Neuronal stem cell (in vitro differentiated cells): ENCODE data around the gene YPEL4.

ENCODE experiments used
- DNase-seq: peaks from one replicate; pipeline ENCODE4 v3.0.0-alpha.2; 2013; ENCODE audit warnings: low spot score
- H2AFZ ChIP-seq: one replicate; pipeline ENCODE4 v1.6.1; 2013; ENCODE audit warnings: mild to moderate bottlenecking, low read length, inconsistent platforms
- H2AK5ac ChIP-seq: 2 replicates; pipeline ENCODE4 v1.6.1; 2013; ENCODE audit warnings: low read depth, mild to moderate bottlenecking, inconsistent platforms, low read length, moderate library complexity, mixed read lengths
- H2BK120ac ChIP-seq: 2 replicates; pipeline ENCODE4 v1.6.1; 2013; ENCODE audit warnings: low read depth, mild to moderate bottlenecking, inconsistent platforms, low read length, moderate library complexity, mixed read lengths
- H2BK12ac ChIP-seq: one replicate; pipeline ENCODE4 v1.6.1; 2013; ENCODE audit warnings: low read length, inconsistent platforms
- H2BK15ac ChIP-seq: 2 replicates; pipeline ENCODE4 v1.6.1; 2013; ENCODE audit warnings: mild to moderate bottlenecking, low read length, inconsistent platforms, mixed read lengths
- H2BK5ac ChIP-seq: one replicate; pipeline ENCODE4 v1.6.1; 2013; ENCODE audit warnings: inconsistent platforms, mild to moderate bottlenecking, low read length, moderate library complexity
- H3K14ac ChIP-seq: one replicate; pipeline ENCODE4 v1.6.1; 2013; ENCODE audit warnings: low read length, inconsistent platforms
- H3K18ac ChIP-seq: 2 replicates; pipeline ENCODE4 v1.6.1; 2013; ENCODE audit warnings: low read length, inconsistent platforms
- H3K23ac ChIP-seq: 2 replicates; pipeline ENCODE4 v1.6.1; 2013; ENCODE audit warnings: low read depth, mild to moderate bottlenecking, mixed read lengths, low read length, inconsistent platforms; ENCODE audit not compliant: poor library complexity
- H3K27ac ChIP-seq: replicated peaks from 3 replicates; pipeline ENCODE4 v1.5.1; 2013; ENCODE audit warnings: low read length, inconsistent platforms
- H3K27me3 ChIP-seq, 3 experiments: 2 replicates each; pipeline ENCODE4 v1.6.1; 2013; ENCODE audit warnings: low read length in 3 of 3, mild to moderate bottlenecking in 2 of 3, inconsistent platforms in 1 of 3, low read depth in 1 of 3, mixed read lengths in 1 of 3, moderate library complexity in 1 of 3; ENCODE audit not compliant: control insufficient read depth in 3 of 3, insufficient read depth in 3 of 3
- H3K36me3 ChIP-seq, 2 donors: replicated peaks in 1 of 2; 2 replicates each; pipeline ENCODE4 v1.6.1; 2013; ENCODE audit warnings: low read length in 2 of 2; ENCODE audit not compliant: control insufficient read depth in 2 of 2, insufficient read depth in 2 of 2
- H3K4ac ChIP-seq: 2 replicates; pipeline ENCODE4 v1.6.1; 2013; ENCODE audit warnings: inconsistent platforms, mild to moderate bottlenecking, low read length, moderate library complexity
- H3K4me1 ChIP-seq, 2 donors: 1 replicate in 1 of 2; 2 replicates in 1 of 2; pipeline ENCODE4 v1.6.1; 2013; ENCODE audit warnings: low read length in 2 of 2, low read depth in 1 of 2; ENCODE audit not compliant: control insufficient read depth in 2 of 2, insufficient read depth in 1 of 2
- H3K4me2 ChIP-seq: one replicate; pipeline ENCODE4 v1.6.1; 2013; ENCODE audit warnings: mild to moderate bottlenecking, low read length, inconsistent platforms; ENCODE audit not compliant: insufficient read depth, poor library complexity, severe bottlenecking
- H3K4me3 ChIP-seq, 2 donors: 2 replicates each; pipeline ENCODE4 v1.5.1; 2013; ENCODE audit warnings: low read length in 2 of 2, mild to moderate bottlenecking in 2 of 2, inconsistent platforms in 1 of 2, moderate library complexity in 1 of 2
- H3K79me1 ChIP-seq: one replicate; pipeline ENCODE4 v1.6.1; 2013; ENCODE audit warnings: low read depth, mild to moderate bottlenecking, inconsistent platforms, low read length, moderate library complexity
- H3K9ac ChIP-seq: one replicate; pipeline ENCODE4 v1.6.1; 2013; ENCODE audit warnings: mild to moderate bottlenecking, low read depth, low read length, inconsistent platforms; ENCODE audit not compliant: poor library complexity
- H3K9me3 ChIP-seq, 2 donors: replicated peaks in 1 of 2; 2 replicates each; pipeline versions ENCODE3 to v1.6.1; 2013; ENCODE audit warnings: low read length in 2 of 2, mild to moderate bottlenecking in 2 of 2, inconsistent platforms in 1 of 2, low read depth in 1 of 2, mixed read lengths in 1 of 2, moderate library complexity in 1 of 2; ENCODE audit not compliant: control insufficient read depth in 2 of 2, insufficient read depth in 1 of 2
- H4K8ac ChIP-seq: one replicate; pipeline ENCODE4 v1.6.1; 2013; ENCODE audit warnings: low read depth, mild to moderate bottlenecking, inconsistent platforms, low read length, moderate library complexity
- H4K91ac ChIP-seq: one replicate; pipeline ENCODE4 v1.6.1; 2013; ENCODE audit warnings: low read length, low read depth, mild to moderate bottlenecking, inconsistent platforms; ENCODE audit not compliant: poor library complexity
- WGBS, 2 donors: extraction: QIAGEN DNeasy Blood & Tissue Kit; methylation state at CpG; one replicate each; pipeline ENCODE4 v1.1.7; 2013; ENCODE audit warnings: missing lambda C conversion rate in 2 of 2, mixed read lengths in 1 of 2; ENCODE audit not compliant: insufficient read length in 2 of 2, insufficient replicate concordance in 1 of 2; ENCODE audit errors: extremely low coverage in 2 of 2; 5-methylcytosine and 5-hydroxymethylcytosine counted together

YPEL4 gene

DNA sequence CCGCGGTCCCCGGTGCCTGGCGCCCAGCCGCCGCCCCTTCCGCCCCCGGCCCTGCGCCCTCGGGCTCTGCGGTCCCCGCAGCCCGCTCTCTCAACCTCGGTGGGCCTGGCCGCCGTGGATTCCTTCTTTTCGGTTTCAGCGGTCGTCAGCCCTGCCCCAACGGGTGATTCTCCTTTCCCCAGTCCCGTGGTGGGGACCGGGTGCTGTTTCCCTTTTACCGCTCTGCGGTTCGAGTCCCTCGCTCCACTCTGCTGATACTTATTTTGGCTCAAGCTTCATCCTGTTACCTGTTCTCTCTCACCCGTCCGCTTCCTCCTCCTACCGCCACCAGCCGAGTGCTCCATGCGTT is 18.7 kb upstream of the YPEL4 start:
- peaks cover 4% of the 10 kb centered on the region for H3K79me1 ChIP-seq
- no peaks in the 10 kb centered on the region for H3K9me3 ChIP-seq
- peak overlapping the region; percentile 97 for H3K27ac ChIP-seq
- H3K4me1 ChIP-seq, result peaks cover 0 to 4% of the 10 kb centered on the region in 2 donors
- peak overlapping the region; percentile 99 for H3K23ac ChIP-seq
- peaks cover 12 to 26% of the 10 kb centered on the region in 2 donors for H3K36me3 ChIP-seq
- H3K27me3 ChIP-seq, result no peaks in the 10 kb centered on the region
- H3K14ac ChIP-seq, result no peak overlapping the region
- peak overlapping the region; percentile 87 for H3K9ac ChIP-seq
- H2BK12ac ChIP-seq, result no peak overlapping the region
- peak overlapping the region; percentile 71 for H3K4me2 ChIP-seq
- H4K91ac ChIP-seq, result no peak overlapping the region
- peak overlapping the region; percentile 82 to 83 for H3K4me3 ChIP-seq
- no peak overlapping the region for H2BK120ac ChIP-seq
- H2AFZ ChIP-seq, result peak overlapping the region; percentile 82
- H2AK5ac ChIP-seq, result peak overlapping the region; percentile 71
- no CpG with 5 or more reads among the region's 31 CpGs for WGBS, 2 donors
- H2BK5ac ChIP-seq, result peak overlapping the region; percentile 95
- no peak overlapping the region for H4K8ac ChIP-seq
- peak overlapping the region; percentile 75 for H2BK15ac ChIP-seq
- H3K4ac ChIP-seq, result peak overlapping the region; percentile 26
- no peak for DNase-seq
- H3K18ac ChIP-seq, result peak overlapping the region; percentile 98

- H3K4me2 ChIP-seq, result peak within 1 kb of the TSS; percentile 84
- peaks cover 4% of the 10 kb centered on the region for H3K79me1 ChIP-seq
- no peak within 1 kb of the TSS for H2BK12ac ChIP-seq
- no peaks in the 10 kb centered on the region for H3K27me3 ChIP-seq
- peak within 1 kb of the TSS; percentile 26 for H3K4ac ChIP-seq
- H3K9me3 ChIP-seq, result no peaks in the 10 kb centered on the region
- H4K91ac ChIP-seq, result no peak within 1 kb of the TSS
- H2BK5ac ChIP-seq, result peak within 1 kb of the TSS; percentile 95
- peak within 1 kb of the TSS; percentile 71 for H2AK5ac ChIP-seq
- peak within 1 kb of the TSS; percentile 92 for H3K14ac ChIP-seq
- peak within 1 kb of the TSS; percentile 90 for H4K8ac ChIP-seq
- H3K23ac ChIP-seq, result peak within 1 kb of the TSS; percentile 99
- peak within 1 kb of the TSS; percentile 82 for H2AFZ ChIP-seq
- no CpG with 5 or more reads among the region's 96 CpGs for WGBS, 2 donors
- H3K9ac ChIP-seq, result peak within 1 kb of the TSS; percentile 90
- peaks cover 0 to 4% of the 10 kb centered on the region in 2 donors for H3K4me1 ChIP-seq
- peak within 1 kb of the TSS; percentile 76 for H2BK15ac ChIP-seq
- H3K4me3 ChIP-seq, result peak within 1 kb of the TSS; percentile 83 to 90
- no peak for DNase-seq
- H3K18ac ChIP-seq, result peak within 1 kb of the TSS; percentile 98
- H3K36me3 ChIP-seq, result peaks cover 9 to 22% of the 10 kb centered on the region in 2 donors
- H3K27ac ChIP-seq, result peak within 1 kb of the TSS; percentile 97
- no peak within 1 kb of the TSS for H2BK120ac ChIP-seq
These were observed 18.2 kb upstream of the YPEL4 start, which contains the start of gene ZDHHC5 for GRCh38 chr11:57667736-57668433. TSS of gene ZDHHC5 (plus strand) at chr11:57668114. CDS start at chr11:57673091, 4,977 bp downstream.

DNA sequence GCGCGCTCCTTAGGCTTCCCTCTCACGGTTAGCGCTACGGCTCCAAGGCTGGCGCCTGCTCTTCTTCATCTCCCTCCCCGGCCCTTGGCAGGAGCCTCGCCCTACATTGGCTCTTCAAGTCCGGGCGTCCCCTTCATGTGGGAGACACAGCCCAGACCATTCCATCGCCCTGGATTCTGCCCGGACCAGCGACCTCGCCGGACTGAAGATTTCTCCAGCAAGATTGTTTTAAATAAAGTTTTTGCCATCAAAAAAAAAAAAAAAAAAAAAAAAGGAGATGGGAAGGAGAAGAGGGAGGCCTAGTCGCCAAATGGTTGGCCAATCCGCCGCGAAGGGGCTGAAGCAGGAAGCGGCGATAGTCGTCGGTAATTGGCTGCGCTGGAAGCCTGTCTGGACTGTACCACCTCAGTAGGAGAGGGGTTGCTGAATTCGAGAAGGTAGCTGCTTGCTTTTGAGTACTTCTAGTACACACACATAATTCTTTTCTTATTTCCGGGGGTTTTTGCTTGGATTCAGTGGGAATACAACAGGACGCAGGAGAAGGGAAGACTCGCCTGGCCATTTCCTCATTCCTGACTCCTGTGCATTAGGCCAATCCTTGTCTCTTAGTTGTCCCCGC is 17.5 kb upstream of the YPEL4 start:
- no peaks in the 10 kb centered on the region for H3K27me3 ChIP-seq
- no CpG with 5 or more reads among the region's 29 CpGs for WGBS, 2 donors
- H3K4me1 ChIP-seq, result peaks cover 0 to 4% of the 10 kb centered on the region in 2 donors

DNA sequence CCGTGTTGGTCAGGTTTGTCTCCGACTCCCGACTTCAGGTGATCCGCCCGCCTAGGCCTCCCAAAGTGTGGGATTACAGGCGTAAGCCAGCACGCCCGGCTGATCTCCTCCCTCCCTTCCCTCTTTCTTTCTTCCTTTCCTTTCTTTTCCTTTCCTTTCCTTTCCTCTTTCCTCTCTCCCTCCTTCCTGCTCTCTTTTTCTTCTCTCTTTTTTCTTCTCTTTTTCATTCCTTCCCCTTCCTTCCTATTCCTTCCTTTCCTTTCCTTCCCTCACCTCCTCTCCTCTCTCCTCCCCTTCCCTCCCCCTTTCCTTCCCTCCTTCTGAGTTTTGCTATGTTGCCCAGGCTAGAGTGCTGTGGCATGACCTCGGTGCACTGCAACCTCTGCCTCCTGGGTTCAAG is 14.3 kb upstream of the YPEL4 start:
- H3K9ac ChIP-seq, result no peak overlapping the region
- H3K36me3 ChIP-seq, result peaks cover 15 to 40% of the 10 kb centered on the region in 2 donors
- H4K8ac ChIP-seq, result no peak overlapping the region
- WGBS, 2 donors, result no CpG with 5 or more reads among the region's 9 CpGs
- no peaks in the 10 kb centered on the region for H3K27me3 ChIP-seq
- no peak overlapping the region for H4K91ac ChIP-seq
- H3K23ac ChIP-seq, result no peak overlapping the region
- peaks cover 0 to 4% of the 10 kb centered on the region in 2 donors for H3K4me1 ChIP-seq
- no peak overlapping the region for H2BK5ac ChIP-seq
- no peak overlapping the region for H3K4me2 ChIP-seq
- no peak overlapping the region for H3K18ac ChIP-seq
- no peak for DNase-seq
- no peak overlapping the region for H2BK12ac ChIP-seq
- no peak overlapping the region for H2AK5ac ChIP-seq
- H3K9me3 ChIP-seq, result no peaks in the 10 kb centered on the region
- no peak overlapping the region for H2BK15ac ChIP-seq
- no peak overlapping the region for H2AFZ ChIP-seq
- no peak overlapping the region for H3K4ac ChIP-seq
- H3K4me3 ChIP-seq, result no peak overlapping the region
- H3K14ac ChIP-seq, result no peak overlapping the region
- peaks cover 6% of the 10 kb centered on the region for H3K79me1 ChIP-seq
- no peak overlapping the region for H2BK120ac ChIP-seq
- H3K27ac ChIP-seq, result no peak overlapping the region

More for the DNA sequence above, 17.5 kb upstream of the YPEL4 start:
- Histone ChIP-seq H4K91ac (no peak overlapping the region), H3K4ac (no peak overlapping the region), H3K9ac (peak overlapping the region; percentile 90), H3K9me3 (no peaks in the 10 kb centered on the region), H4K8ac (no peak overlapping the region), H3K4me2 (peak overlapping the region; percentile 84), H3K27ac (peak overlapping the region; percentile 97), H2AFZ (peak overlapping the region; percentile 82), H2BK5ac (peak overlapping the region; percentile 95), H3K4me3 (peak overlapping the region; percentile 83 to 90), H3K18ac (peak overlapping the region; percentile 73), H3K36me3 (peaks cover 3 to 22% of the 10 kb centered on the region in 2 donors), H3K14ac (no peak overlapping the region), H2BK120ac (no peak overlapping the region), H2BK12ac (no peak overlapping the region), H3K79me1 (peaks cover 4% of the 10 kb centered on the region), H2BK15ac (peak overlapping the region; percentile 76), H3K23ac (peak overlapping the region; percentile 29), H2AK5ac (no peak overlapping the region)
- DNase-seq, result peak; percentile 99
